WTC11 (cell line): ENCODE measurements around the gene TRPM7. TPM values are rescaled to one million over a fixed set of nuclear protein-coding genes. Genes with fewer than 3 reads are reported as not detected.

Experiments used
- ATAC-seq: fragments of 200-7000 bp; cut with Tn5 transposase; 2 replicates; pipeline ENCODE4 v1.10.0; 2021; ENCODE audit warnings: mild to moderate bottlenecking, moderate library complexity
- CTCF ChIA-PET: fragments of 300-600 bp; sonication (Branson Sonifier 250); formaldehyde crosslinking; loops from one replicate; lab custom pipeline; 2021; ENCODE audit warnings: antibody characterized with exemption; lab: Charles Lee
- POLR2A ChIA-PET: fragments of 350-600 bp; sonication (Branson Sonifier 250); formaldehyde crosslinking; loops from one replicate; lab custom pipeline; 2021; ENCODE audit warnings: antibody characterized with exemption; lab: Charles Lee
- DNase-seq: peaks from one replicate; pipeline ENCODE4 v3.0.0; 2021; ENCODE audit warnings: low spot score
- H3K27ac Mint-ChIP-seq: 2 replicates; pipeline ENCODE4 v1.8.0; 2021; ENCODE audit warnings: mixed read lengths
- H3K27me3 Mint-ChIP-seq: 2 replicates; pipeline ENCODE4 v1.8.0; 2021; ENCODE audit warnings: low read depth, mild to moderate bottlenecking, moderate library complexity, mixed read lengths
- H3K36me3 Mint-ChIP-seq: 2 replicates; pipeline ENCODE4 v1.8.0; 2021; ENCODE audit warnings: mixed read lengths
- H3K4me1 Mint-ChIP-seq: 2 replicates; pipeline ENCODE4 v1.8.0; 2022; ENCODE audit warnings: mixed read lengths
- H3K4me3 Mint-ChIP-seq: 2 replicates; pipeline ENCODE4 v1.8.0; 2021; ENCODE audit warnings: mild to moderate bottlenecking, moderate library complexity, mixed read lengths
- H3K9me3 Mint-ChIP-seq: 2 replicates; pipeline ENCODE4 v1.8.0; 2021; ENCODE audit warnings: mixed read lengths
- ATF1 ChIP-seq: sonication (generic); formaldehyde crosslinking; IDR thresholded peaks from 2 replicates; pipeline ENCODE4 v1.8.1; 2023; ENCODE audit warnings: mild to moderate bottlenecking, moderate library complexity, missing genetic modification reagents
- CREM ChIP-seq: sonication (generic); formaldehyde crosslinking; IDR thresholded peaks from 2 replicates; pipeline ENCODE4 v1.8.1; 2022; ENCODE audit warnings: mild to moderate bottlenecking, missing genetic modification reagents, moderate library complexity
- ETV6 ChIP-seq: sonication (generic); formaldehyde crosslinking; IDR thresholded peaks from 2 replicates; pipeline ENCODE4 v1.8.1; 2022; ENCODE audit warnings: mild to moderate bottlenecking, missing genetic modification reagents
- KAT7 ChIP-seq: sonication (generic); formaldehyde crosslinking; IDR thresholded peaks from 2 replicates; pipeline ENCODE4 v1.8.1; 2023; ENCODE audit warnings: missing genetic modification reagents, mild to moderate bottlenecking, borderline replicate concordance
- NFE2L1 ChIP-seq: sonication (generic); formaldehyde crosslinking; IDR thresholded peaks from 2 replicates; pipeline ENCODE4 v1.8.1; 2023; ENCODE audit warnings: missing genetic modification reagents
- NFYB ChIP-seq: sonication (generic); formaldehyde crosslinking; conservative IDR thresholded peaks from 2 replicates; pipeline ENCODE4 v1.8.0; 2022; ENCODE audit warnings: low read depth, missing genetic modification reagents
- SMAD4 ChIP-seq: sonication (generic); formaldehyde crosslinking; IDR thresholded peaks from 2 replicates; pipeline ENCODE4 v1.8.0; 2022; ENCODE audit warnings: mild to moderate bottlenecking, missing genetic modification reagents
- ZNF121 ChIP-seq: sonication (generic); formaldehyde crosslinking; IDR thresholded peaks from 2 replicates; pipeline ENCODE4 v1.8.0; 2023; ENCODE audit warnings: missing genetic modification reagents
- ZNF138 ChIP-seq: sonication (generic); formaldehyde crosslinking; conservative IDR thresholded peaks from 2 replicates; pipeline ENCODE4 v1.8.1; 2022; ENCODE audit warnings: mild to moderate bottlenecking, moderate library complexity, missing genetic modification reagents
- ZNF232 ChIP-seq: sonication (generic); formaldehyde crosslinking; IDR thresholded peaks from 2 replicates; pipeline ENCODE4 v1.8.0; 2022; ENCODE audit warnings: mild to moderate bottlenecking, missing genetic modification reagents
- ZNF263 ChIP-seq: sonication (generic); formaldehyde crosslinking; IDR thresholded peaks from 2 replicates; pipeline ENCODE4 v1.8.1; 2022; ENCODE audit warnings: low read depth, mild to moderate bottlenecking, moderate library complexity, missing genetic modification reagents
- ZNF317 ChIP-seq: sonication (generic); formaldehyde crosslinking; IDR thresholded peaks from 2 replicates; pipeline ENCODE4 v1.8.1; 2023; ENCODE audit warnings: low read depth, mild to moderate bottlenecking, moderate library complexity, missing genetic modification reagents, borderline replicate concordance
- ZNF396 ChIP-seq: fragments of 250-450 bp; sonication (Bioruptor Pico); IDR thresholded peaks from 2 replicates; pipeline ENCODE4 v1.8.0; 2021; ENCODE audit warnings: mild to moderate bottlenecking, moderate library complexity, borderline replicate concordance
- total RNA-seq: library from RNA; stranded (reverse); gene quantifications from 3 replicates; pipeline ENCODE4 v1.2.3, GENCODE V29; 2021
- TF ChIP-seq, protein P1 (sequence below): fragments of 200-600 bp; IDR thresholded peaks from 2 replicates; pipeline ENCODE4 v1.8.0; 2022; ENCODE audit warnings: antibody characterized with exemption
- TF ChIP-seq, protein P2 (sequence below): sonication (generic); formaldehyde crosslinking; IDR thresholded peaks from 2 replicates; pipeline ENCODE4 v1.8.1; 2022; ENCODE audit warnings: missing genetic modification reagents, borderline replicate concordance
- TF ChIP-seq, protein P3 (sequence below): fragments of 250-450 bp; sonication (Bioruptor Pico); IDR thresholded peaks from 2 replicates; pipeline ENCODE4 v1.8.0; 2021; ENCODE audit warnings: mild to moderate bottlenecking
- TF ChIP-seq, protein P4 (sequence below): sonication (generic); formaldehyde crosslinking; IDR thresholded peaks from 2 replicates; pipeline ENCODE4 v1.8.1; 2023; ENCODE audit warnings: mild to moderate bottlenecking, missing genetic modification reagents, moderate library complexity
- TF ChIP-seq, protein P5 (sequence below): sonication (generic); formaldehyde crosslinking; IDR thresholded peaks from 2 replicates; pipeline ENCODE4 v1.8.0; 2022; ENCODE audit warnings: missing genetic modification reagents
- TF ChIP-seq, protein P6 (sequence below): sonication (generic); formaldehyde crosslinking; IDR thresholded peaks from 2 replicates; pipeline ENCODE4 v1.8.0; 2022; ENCODE audit warnings: mild to moderate bottlenecking, missing genetic modification reagents

Gene TRPM7
- total RNA-seq, 1 experiment from 2014 or later: 24.0 TPM

DNA sequence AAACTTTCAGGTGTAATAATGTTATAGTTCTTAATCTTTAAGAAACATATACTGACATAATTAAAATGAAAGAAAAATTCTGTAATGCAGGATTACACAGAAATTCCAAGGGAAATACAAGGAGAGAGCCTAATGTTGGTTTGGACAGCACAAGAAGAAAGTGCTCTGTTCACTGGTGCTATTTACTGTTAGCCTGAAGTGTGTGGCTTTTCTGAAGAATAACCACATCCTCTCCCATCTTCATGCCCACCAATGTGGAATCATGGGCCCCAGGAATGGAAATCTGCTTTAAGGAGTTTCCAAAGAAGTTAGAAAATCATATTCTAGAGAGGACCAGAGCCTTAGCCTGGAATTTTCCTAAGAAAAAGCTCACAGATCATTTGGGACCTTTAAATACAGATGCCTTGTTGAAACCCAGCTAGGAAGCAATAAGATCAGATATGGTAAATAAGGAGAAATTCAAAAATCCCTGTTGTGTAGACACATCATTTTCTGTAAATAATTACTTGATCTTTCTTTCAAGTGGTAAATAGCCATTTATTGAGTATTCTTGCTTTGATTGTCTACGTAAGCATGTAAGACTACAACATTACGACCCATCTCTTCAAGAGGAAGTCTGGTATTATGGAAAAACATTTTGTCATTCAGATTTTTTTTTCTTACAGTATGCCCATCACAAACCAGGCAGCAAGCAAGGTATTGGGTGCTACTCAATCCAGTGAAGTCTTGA lies 129.8 kb downstream of the TRPM7 start:
- CTCF ChIA-PET: no interaction called here
- DNase-seq: no peak
- H3K27me3 Mint-ChIP-seq: no peaks in the 10 kb centered on the region
- peaks cover under 1% of the 10 kb centered on the region for H3K4me1 Mint-ChIP-seq
- H3K27ac Mint-ChIP-seq: no peak overlapping the region
- ATAC-seq: no peak
- H3K36me3 Mint-ChIP-seq: peaks cover 6% of the 10 kb centered on the region
- 0 out of 2 replicates have a peak, but pooled peaks cover 3% of the 10 kb centered on the region for H3K9me3 Mint-ChIP-seq
- H3K4me3 Mint-ChIP-seq: no peak overlapping the region
- POLR2A ChIA-PET: no interaction called here
- TF ChIP-seq ZNF121 (CRISPR knock-in tag): no peak
- TF ChIP-seq ZNF232 (CRISPR knock-in tag): no peak
- TF ChIP-seq, protein P1, sequence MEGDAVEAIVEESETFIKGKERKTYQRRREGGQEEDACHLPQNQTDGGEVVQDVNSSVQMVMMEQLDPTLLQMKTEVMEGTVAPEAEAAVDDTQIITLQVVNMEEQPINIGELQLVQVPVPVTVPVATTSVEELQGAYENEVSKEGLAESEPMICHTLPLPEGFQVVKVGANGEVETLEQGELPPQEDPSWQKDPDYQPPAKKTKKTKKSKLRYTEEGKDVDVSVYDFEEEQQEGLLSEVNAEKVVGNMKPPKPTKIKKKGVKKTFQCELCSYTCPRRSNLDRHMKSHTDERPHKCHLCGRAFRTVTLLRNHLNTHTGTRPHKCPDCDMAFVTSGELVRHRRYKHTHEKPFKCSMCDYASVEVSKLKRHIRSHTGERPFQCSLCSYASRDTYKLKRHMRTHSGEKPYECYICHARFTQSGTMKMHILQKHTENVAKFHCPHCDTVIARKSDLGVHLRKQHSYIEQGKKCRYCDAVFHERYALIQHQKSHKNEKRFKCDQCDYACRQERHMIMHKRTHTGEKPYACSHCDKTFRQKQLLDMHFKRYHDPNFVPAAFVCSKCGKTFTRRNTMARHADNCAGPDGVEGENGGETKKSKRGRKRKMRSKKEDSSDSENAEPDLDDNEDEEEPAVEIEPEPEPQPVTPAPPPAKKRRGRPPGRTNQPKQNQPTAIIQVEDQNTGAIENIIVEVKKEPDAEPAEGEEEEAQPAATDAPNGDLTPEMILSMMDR: no peak
- TF ChIP-seq, protein P2, sequence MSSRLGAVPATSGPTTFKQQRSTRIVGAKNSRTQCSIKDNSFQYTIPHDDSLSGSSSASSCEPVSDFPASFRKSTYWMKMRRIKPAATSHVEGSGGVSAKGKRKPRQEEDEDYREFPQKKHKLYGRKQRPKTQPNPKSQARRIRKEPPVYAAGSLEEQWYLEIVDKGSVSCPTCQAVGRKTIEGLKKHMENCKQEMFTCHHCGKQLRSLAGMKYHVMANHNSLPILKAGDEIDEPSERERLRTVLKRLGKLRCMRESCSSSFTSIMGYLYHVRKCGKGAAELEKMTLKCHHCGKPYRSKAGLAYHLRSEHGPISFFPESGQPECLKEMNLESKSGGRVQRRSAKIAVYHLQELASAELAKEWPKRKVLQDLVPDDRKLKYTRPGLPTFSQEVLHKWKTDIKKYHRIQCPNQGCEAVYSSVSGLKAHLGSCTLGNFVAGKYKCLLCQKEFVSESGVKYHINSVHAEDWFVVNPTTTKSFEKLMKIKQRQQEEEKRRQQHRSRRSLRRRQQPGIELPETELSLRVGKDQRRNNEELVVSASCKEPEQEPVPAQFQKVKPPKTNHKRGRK (CRISPR knock-in tag): no peak

DNA sequence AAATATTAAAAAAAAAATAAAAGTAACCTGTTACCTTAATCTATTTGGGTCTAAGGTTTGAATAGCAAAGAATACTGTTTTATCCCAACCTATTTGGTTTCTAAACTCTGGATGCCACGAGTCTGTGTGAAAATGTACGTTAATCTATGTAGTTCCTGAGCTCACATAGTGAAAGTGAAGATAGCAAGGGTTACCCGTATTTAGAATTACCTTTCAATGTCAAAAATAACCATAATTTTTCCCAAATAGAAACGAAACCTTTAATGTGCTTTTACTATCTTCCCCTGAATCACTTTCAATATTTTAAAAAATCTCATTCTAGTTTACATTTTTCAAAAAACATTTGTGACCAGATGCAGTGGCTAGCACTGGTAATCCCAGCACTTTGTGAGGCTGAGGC lies 134.4 kb downstream of the TRPM7 start:
- DNase-seq (no peak), ATAC-seq (no peak)
- Mint-ChIP-seq H3K4me3 (no peak overlapping the region), H3K27ac (no peak overlapping the region), H3K4me1 (peaks cover 7% of the 10 kb centered on the region), H3K27me3 (no peaks in the 10 kb centered on the region)
- POLR2A ChIA-PET: no interaction called here
- TF ChIP-seq CREM (CRISPR knock-in tag) (no peak), NFE2L1 (CRISPR knock-in tag) (no peak), NFYB (CRISPR knock-in tag) (no peak), SMAD4 (CRISPR knock-in tag) (no peak), ATF1 (CRISPR knock-in tag) (no peak), ZNF138 (CRISPR knock-in tag) (no peak), ZNF317 (CRISPR knock-in tag) (no peak), ZNF263 (CRISPR knock-in tag) (no peak), KAT7 (no peak), ETV6 (no peak), ZNF396 (CRISPR knock-in tag) (no peak)
- TF ChIP-seq, protein P3, sequence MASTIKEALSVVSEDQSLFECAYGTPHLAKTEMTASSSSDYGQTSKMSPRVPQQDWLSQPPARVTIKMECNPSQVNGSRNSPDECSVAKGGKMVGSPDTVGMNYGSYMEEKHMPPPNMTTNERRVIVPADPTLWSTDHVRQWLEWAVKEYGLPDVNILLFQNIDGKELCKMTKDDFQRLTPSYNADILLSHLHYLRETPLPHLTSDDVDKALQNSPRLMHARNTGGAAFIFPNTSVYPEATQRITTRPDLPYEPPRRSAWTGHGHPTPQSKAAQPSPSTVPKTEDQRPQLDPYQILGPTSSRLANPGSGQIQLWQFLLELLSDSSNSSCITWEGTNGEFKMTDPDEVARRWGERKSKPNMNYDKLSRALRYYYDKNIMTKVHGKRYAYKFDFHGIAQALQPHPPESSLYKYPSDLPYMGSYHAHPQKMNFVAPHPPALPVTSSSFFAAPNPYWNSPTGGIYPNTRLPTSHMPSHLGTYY: no peak
- TF ChIP-seq, protein P4, sequence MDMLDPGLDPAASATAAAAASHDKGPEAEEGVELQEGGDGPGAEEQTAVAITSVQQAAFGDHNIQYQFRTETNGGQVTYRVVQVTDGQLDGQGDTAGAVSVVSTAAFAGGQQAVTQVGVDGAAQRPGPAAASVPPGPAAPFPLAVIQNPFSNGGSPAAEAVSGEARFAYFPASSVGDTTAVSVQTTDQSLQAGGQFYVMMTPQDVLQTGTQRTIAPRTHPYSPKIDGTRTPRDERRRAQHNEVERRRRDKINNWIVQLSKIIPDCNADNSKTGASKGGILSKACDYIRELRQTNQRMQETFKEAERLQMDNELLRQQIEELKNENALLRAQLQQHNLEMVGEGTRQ: no peak
- TF ChIP-seq, protein P5, sequence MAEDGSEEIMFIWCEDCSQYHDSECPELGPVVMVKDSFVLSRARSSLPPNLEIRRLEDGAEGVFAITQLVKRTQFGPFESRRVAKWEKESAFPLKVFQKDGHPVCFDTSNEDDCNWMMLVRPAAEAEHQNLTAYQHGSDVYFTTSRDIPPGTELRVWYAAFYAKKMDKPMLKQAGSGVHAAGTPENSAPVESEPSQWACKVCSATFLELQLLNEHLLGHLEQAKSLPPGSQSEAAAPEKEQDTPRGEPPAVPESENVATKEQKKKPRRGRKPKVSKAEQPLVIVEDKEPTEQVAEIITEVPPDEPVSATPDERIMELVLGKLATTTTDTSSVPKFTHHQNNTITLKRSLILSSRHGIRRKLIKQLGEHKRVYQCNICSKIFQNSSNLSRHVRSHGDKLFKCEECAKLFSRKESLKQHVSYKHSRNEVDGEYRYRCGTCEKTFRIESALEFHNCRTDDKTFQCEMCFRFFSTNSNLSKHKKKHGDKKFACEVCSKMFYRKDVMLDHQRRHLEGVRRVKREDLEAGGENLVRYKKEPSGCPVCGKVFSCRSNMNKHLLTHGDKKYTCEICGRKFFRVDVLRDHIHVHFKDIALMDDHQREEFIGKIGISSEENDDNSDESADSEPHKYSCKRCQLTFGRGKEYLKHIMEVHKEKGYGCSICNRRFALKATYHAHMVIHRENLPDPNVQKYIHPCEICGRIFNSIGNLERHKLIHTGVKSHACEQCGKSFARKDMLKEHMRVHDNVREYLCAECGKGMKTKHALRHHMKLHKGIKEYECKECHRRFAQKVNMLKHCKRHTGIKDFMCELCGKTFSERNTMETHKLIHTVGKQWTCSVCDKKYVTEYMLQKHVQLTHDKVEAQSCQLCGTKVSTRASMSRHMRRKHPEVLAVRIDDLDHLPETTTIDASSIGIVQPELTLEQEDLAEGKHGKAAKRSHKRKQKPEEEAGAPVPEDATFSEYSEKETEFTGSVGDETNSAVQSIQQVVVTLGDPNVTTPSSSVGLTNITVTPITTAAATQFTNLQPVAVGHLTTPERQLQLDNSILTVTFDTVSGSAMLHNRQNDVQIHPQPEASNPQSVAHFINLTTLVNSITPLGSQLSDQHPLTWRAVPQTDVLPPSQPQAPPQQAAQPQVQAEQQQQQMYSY (CRISPR knock-in tag): no peak
- TF ChIP-seq, protein P6, sequence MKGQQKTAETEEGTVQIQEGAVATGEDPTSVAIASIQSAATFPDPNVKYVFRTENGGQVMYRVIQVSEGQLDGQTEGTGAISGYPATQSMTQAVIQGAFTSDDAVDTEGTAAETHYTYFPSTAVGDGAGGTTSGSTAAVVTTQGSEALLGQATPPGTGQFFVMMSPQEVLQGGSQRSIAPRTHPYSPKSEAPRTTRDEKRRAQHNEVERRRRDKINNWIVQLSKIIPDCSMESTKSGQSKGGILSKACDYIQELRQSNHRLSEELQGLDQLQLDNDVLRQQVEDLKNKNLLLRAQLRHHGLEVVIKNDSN (CRISPR knock-in tag): no peak
- TF ChIP-seq, all 79 proteins: peak for 0
- CTCF ChIA-PET: no interaction called here
- peaks cover 3% of the 10 kb centered on the region; the same call in 1 of the 2 replicates for H3K36me3 Mint-ChIP-seq
- H3K9me3 Mint-ChIP-seq: 0 out of 2 replicates have a peak, but pooled peaks cover 3% of the 10 kb centered on the region
